Sigmoid colon (tissue), 4 donors: ENCODE data around the gene THAP4.

ENCODE experiments used
- CTCF ChIP-seq, 4 experiments: fragments of 450-650 bp in 3 of 4; fragments of 200-600 bp in 1 of 4; IDR thresholded peaks; one replicate each; pipeline ENCODE4 v1.5.1; 2016 to 2019; ENCODE audit warnings: antibody characterized with exemption in 4 of 4, mild to moderate bottlenecking in 3 of 4, moderate library complexity in 2 of 4
- POLR2A ChIP-seq, 2 donors: fragments of 450-650 bp; IDR thresholded peaks; one replicate each; pipeline ENCODE4 v1.6.1; 2016; ENCODE audit warnings: antibody characterized with exemption in 2 of 2, mild to moderate bottlenecking in 2 of 2, moderate library complexity in 2 of 2
- POLR2AphosphoS5 ChIP-seq, 4 donors: sonication (generic); formaldehyde crosslinking; IDR thresholded peaks; one replicate each; pipeline ENCODE4 v1.6.1; 2017; ENCODE audit warnings: antibody characterized with exemption in 4 of 4

GRCh38 chr2:241554610-241555322 is 82.2 kb downstream of the THAP4 start:
- TF ChIP-seq CTCF (IDR thresholded peaks at IDR 0.05), result no peak
- TF ChIP-seq POLR2A (IDR thresholded peaks at IDR 0.05), result no peak
- no peak for TF ChIP-seq POLR2AphosphoS5 (IDR thresholded peaks at IDR 0.05)
